ENCODE measurements around the gene CPXM1.

DNA sequence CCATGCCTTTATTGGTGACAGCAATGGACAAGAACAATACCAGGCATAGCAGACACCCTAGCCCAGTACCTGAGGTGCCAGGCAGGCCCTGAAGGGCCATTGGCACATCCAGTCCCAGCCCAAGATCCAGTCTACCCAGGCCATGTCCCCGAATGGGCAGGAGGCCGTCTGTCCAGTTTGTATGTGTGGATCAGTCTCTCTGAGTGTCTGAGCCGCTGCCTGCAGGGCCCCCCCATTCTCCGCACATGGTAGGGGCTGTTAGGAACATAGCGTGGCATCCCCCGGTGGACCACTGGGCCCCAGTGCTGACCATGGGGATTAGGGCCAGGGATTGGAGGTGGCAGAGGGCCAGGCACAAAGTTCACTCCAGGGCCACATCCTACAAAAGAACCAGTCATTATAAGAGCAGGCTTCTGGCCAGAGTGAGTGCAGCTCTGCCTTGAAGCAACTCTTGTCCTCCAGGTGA lies 34.9 kb upstream of the CPXM1 start:
- TF ChIP-seq POLR2A (IDR thresholded peaks at IDR 0.05), result no peak
- TF ChIP-seq, protein P1, sequence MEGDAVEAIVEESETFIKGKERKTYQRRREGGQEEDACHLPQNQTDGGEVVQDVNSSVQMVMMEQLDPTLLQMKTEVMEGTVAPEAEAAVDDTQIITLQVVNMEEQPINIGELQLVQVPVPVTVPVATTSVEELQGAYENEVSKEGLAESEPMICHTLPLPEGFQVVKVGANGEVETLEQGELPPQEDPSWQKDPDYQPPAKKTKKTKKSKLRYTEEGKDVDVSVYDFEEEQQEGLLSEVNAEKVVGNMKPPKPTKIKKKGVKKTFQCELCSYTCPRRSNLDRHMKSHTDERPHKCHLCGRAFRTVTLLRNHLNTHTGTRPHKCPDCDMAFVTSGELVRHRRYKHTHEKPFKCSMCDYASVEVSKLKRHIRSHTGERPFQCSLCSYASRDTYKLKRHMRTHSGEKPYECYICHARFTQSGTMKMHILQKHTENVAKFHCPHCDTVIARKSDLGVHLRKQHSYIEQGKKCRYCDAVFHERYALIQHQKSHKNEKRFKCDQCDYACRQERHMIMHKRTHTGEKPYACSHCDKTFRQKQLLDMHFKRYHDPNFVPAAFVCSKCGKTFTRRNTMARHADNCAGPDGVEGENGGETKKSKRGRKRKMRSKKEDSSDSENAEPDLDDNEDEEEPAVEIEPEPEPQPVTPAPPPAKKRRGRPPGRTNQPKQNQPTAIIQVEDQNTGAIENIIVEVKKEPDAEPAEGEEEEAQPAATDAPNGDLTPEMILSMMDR (IDR thresholded peaks at IDR 0.05), result no peak
